ENCODE measurements around the gene MRGPRG. TPM values are rescaled to one million over a fixed set of nuclear protein-coding genes. Genes with fewer than 3 reads are reported as not detected.
A peak's percentile ranks its signal among the peaks of the same experiment; 100 is the strongest.

Gene MRGPRG
- total and polyA plus RNA-seq, 9 of the 15 experiments (the other 6 are each of a cell fraction or from before 2014, with no cell fraction given), result not detected

GRCh38 chr11:3231851-3232744, 13.5 kb upstream of the MRGPRG start, which contains the start of gene MRGPRE (continued):
- TF ChIP-seq STAT6 (CRISPR knock-in tag; IDR thresholded peaks at IDR 0.05) (no peak), ZNF41 (CRISPR knock-in tag; conservative IDR thresholded peaks at IDR 0.05) (no peak), POLR2G (IDR thresholded peaks at IDR 0.05; ENCODE audit: low read depth, low read length) (peak; percentile 33; the same call in 1 of the 2 replicates), ZNF224 (CRISPR knock-in tag; IDR thresholded peaks at IDR 0.05) (no peak), PHF21A (IDR thresholded peaks at IDR 0.05; ENCODE audit: borderline replicate concordance, low read depth) (no peak), NCOA4 (IDR thresholded peaks at IDR 0.05; ENCODE audit: partially characterized antibody) (no peak), TRIM28 (IDR thresholded peaks at IDR 0.05) (no peak), SMARCE1 (IDR thresholded peaks at IDR 0.05) (no peak), POLR2A (conservative IDR thresholded peaks at IDR 0.05) (no peak), CSDE1 (IDR thresholded peaks at IDR 0.05) (no peak), ZNF609 (CRISPR knock-in tag; IDR thresholded peaks at IDR 0.05; ENCODE audit: borderline replicate concordance) (no peak), SIX5 (IDR thresholded peaks at IDR 0.05; ENCODE audit: borderline replicate concordance in 1 of 2, insufficient read depth in 1 of 2, low read depth in 1 of 2, low read length in 2 of 2) (no peak), ZNF212 (CRISPR knock-in tag; IDR thresholded peaks at IDR 0.05) (no peak), BDP1 (IDR thresholded peaks at IDR 0.05; ENCODE audit: insufficient read depth, insufficient read length) (no peak), ILF3 (IDR thresholded peaks at IDR 0.05; ENCODE audit: borderline replicate concordance) (no peak), ETV6 (IDR thresholded peaks at IDR 0.05; ENCODE audit: borderline replicate concordance in 1 of 2, low read depth in 2 of 2, low read length in 1 of 2) (no peak), ETV6 (CRISPR knock-in tag; IDR thresholded peaks at IDR 0.05; ENCODE audit: borderline replicate concordance) (no peak), NEUROD1 (IDR thresholded peaks at IDR 0.05; ENCODE audit: borderline replicate concordance, low read depth, low read length, partially characterized antibody) (no peak), ZNF507 (tag; conservative IDR thresholded peaks at IDR 0.05) (no peak), CREB5 (CRISPR knock-in tag; IDR thresholded peaks at IDR 0.05) (no peak), ZNF717 (CRISPR knock-in tag; IDR thresholded peaks at IDR 0.05) (no peak)

All from K562 (cell line).